Activated gamma-delta T cell treated with anti-CD3 and anti-CD28 coated beads, Interleukin-2, amount 50 U/mL, for 16 hours (primary cell): ENCODE data around the gene TNFRSF18.
"Not testable (repeated sequence)": the region's sequence is repeated elsewhere in the genome, so short reads cannot be mapped to it uniquely, and the experiment has no call there.

Source experiments
- DNase-seq: peaks from one replicate; pipeline ENCODE4 v3.0.0-alpha.2; 2020; ENCODE audit warnings: low read depth

Gene TNFRSF18

GRCh38 chr1:1206376-1206965 lies at the start of gene TNFRSF18:
Gene TNFRSF18, minus strand, starts transcription at chr1:1206592. Its CDS starts 21 bp downstream, at chr1:1206571.
- no peak for DNase-seq

- no peak for DNase-seq
Measured at GRCh38 chr1:1255611-1256010, 49.2 kb upstream of the TNFRSF18 start.

- DNase-seq: no peak
Measured at GRCh38 chr1:1255078-1255477, 48.7 kb upstream of the TNFRSF18 start.

GRCh38 chr1:1254667-1254998 lies 48.2 kb upstream of the TNFRSF18 start:
- no peak for DNase-seq

- no peak for DNase-seq
Measured at GRCh38 chr1:1253972-1254666, 47.7 kb upstream of the TNFRSF18 start.

GRCh38 chr1:1253314-1253713 lies 46.9 kb upstream of the TNFRSF18 start:
- no peak for DNase-seq

- peak; percentile 72 for DNase-seq
Measured at GRCh38 chr1:1250786-1251284, 44.4 kb upstream of the TNFRSF18 start.

- not testable (repeated sequence) for DNase-seq
Measured at GRCh38 chr1:1248009-1248913, 41.9 kb upstream of the TNFRSF18 start.

GRCh38 chr1:1247341-1247913 lies 41.0 kb upstream of the TNFRSF18 start:
- DNase-seq: no peak

- DNase-seq: no peak
Measured at GRCh38 chr1:1246577-1247340, 40.4 kb upstream of the TNFRSF18 start, which contains the start of gene C1QTNF12. Gene C1QTNF12, minus strand, starts transcription at chr1:1246722. Its CDS starts 32 bp downstream, at chr1:1246690.

- no peak for DNase-seq
Measured at GRCh38 chr1:1245817-1246576, 39.6 kb upstream of the TNFRSF18 start.

- no peak for DNase-seq
Measured at GRCh38 chr1:1245178-1245816, 38.9 kb upstream of the TNFRSF18 start.

GRCh38 chr1:1244192-1244811 lies 37.9 kb upstream of the TNFRSF18 start:
- no peak for DNase-seq

- no peak for DNase-seq
Measured at GRCh38 chr1:1243807-1244191, 37.4 kb upstream of the TNFRSF18 start.

- no peak for DNase-seq
Measured at GRCh38 chr1:1243266-1243660, 36.9 kb upstream of the TNFRSF18 start.

GRCh38 chr1:1242461-1243265 lies 36.3 kb upstream of the TNFRSF18 start:
- DNase-seq: no peak

GRCh38 chr1:1241588-1242219 lies 35.3 kb upstream of the TNFRSF18 start:
- no peak for DNase-seq

- DNase-seq: no peak
Measured at GRCh38 chr1:1240822-1241587, 34.6 kb upstream of the TNFRSF18 start.
